Right lobe of liver (tissue), 6 donors: Measurements from ENCODE around the gene RNH1. TPM values are rescaled to one million over a fixed set of nuclear protein-coding genes. Genes with fewer than 3 reads are reported as not detected.

Experiments
- ATAC-seq, 4 donors: fragments of 200-7000 bp; cut with Tn5 transposase; one replicate each; pipeline ENCODE4 v1.9.1; 2020; ENCODE audit warnings: mild to moderate bottlenecking in 4 of 4, moderate library complexity in 4 of 4
- DNase-seq, 3 donors: peaks; one replicate each; pipeline ENCODE4 v3.0.0-alpha.2; 2020
- H3K27ac ChIP-seq, 3 donors: fragments of 200-600 bp; one replicate each; pipeline ENCODE4 v1.8.0; 2022
- H3K27me3 ChIP-seq, 2 donors: fragments of 200-600 bp; one replicate each; pipeline ENCODE4 v1.8.0; 2022
- H3K36me3 ChIP-seq, 4 donors: fragments of 200-600 bp; sonication (generic) in 1 of 4; one replicate each; pipeline versions ENCODE4 v1.5.1 to v1.8.0; 2017 to 2022; ENCODE audit warnings: control low read depth in 1 of 4
- H3K4me1 ChIP-seq, 4 donors: fragments of 200-600 bp; sonication (generic) in 1 of 4; one replicate each; pipeline versions ENCODE4 v1.5.1 to v1.8.0; 2017 to 2022; ENCODE audit warnings: control low read depth in 1 of 4
- H3K4me3 ChIP-seq, 3 donors: fragments of 200-600 bp; one replicate each; pipeline ENCODE4 v1.8.0; 2022
- H3K9me3 ChIP-seq, 4 donors: fragments of 200-600 bp; sonication (generic) in 1 of 4; one replicate each; pipeline versions ENCODE4 v1.5.1 to v1.8.0; 2017 to 2022; ENCODE audit warnings: control low read depth in 1 of 4
- POLR2A ChIP-seq: fragments of 450-650 bp; IDR thresholded peaks from one replicate; pipeline ENCODE4 v1.6.1; 2017; ENCODE audit warnings: antibody characterized with exemption, mild to moderate bottlenecking
- whole genome bisulfite sequencing: methylation state at CpG from one replicate; pipeline ENCODE4 v1.1.6; 2018; ENCODE audit warnings: low coverage, low lambda C conversion rate; ENCODE audit not compliant: insufficient coverage; ENCODE audit errors: missing lambda C conversion rate; 5-methylcytosine and 5-hydroxymethylcytosine counted together
- intact Hi-C, 2 donors: fragments of 100-400 bp; cut with DNase I; formaldehyde crosslinking; loops; one replicate each; pipeline versions ENCODE4 v1.11.2 to v1.14.1; 2022
- total RNA-seq, 6 experiments: library from RNA; depleted of rRNA in 2 of 6; stranded (reverse); fragments of >200 nt in 2 of 6; fragmentation: NEBNext Ultra II Directional in 3 of 6; extraction: Animal tissue kit (Norgen Biotek cat#: 25700) in 3 of 6; gene quantifications; one replicate each; pipeline versions ENCODE4 v1.1.0 to v1.2.4, GENCODE V29; 2016 to 2023
- TF ChIP-seq, protein P1 (sequence below), 4 donors: fragments of 200-600 bp in 3 of 4; fragments of 450-650 bp in 1 of 4; IDR thresholded peaks; one replicate each; pipeline versions ENCODE4 v1.5.1 to v1.8.0; 2016 to 2022; ENCODE audit warnings: antibody characterized with exemption in 4 of 4, mild to moderate bottlenecking in 2 of 4
- donor health status: DM: no; HTN: yes; CAD: no.
- donor health status: DM: no; HTN: no; CAD: no.
- donor health status: DM: no; HTN: no; CAD: no.
- donor health status: DM: no; HTN: yes; CAD: no.
- donor health status: DM: no; HTN: yes; CAD: no.

Gene RNH1
- total RNA-seq, 6 experiments from 2014 or later, result 66.4 to 135 (median 76.2) TPM

DNA sequence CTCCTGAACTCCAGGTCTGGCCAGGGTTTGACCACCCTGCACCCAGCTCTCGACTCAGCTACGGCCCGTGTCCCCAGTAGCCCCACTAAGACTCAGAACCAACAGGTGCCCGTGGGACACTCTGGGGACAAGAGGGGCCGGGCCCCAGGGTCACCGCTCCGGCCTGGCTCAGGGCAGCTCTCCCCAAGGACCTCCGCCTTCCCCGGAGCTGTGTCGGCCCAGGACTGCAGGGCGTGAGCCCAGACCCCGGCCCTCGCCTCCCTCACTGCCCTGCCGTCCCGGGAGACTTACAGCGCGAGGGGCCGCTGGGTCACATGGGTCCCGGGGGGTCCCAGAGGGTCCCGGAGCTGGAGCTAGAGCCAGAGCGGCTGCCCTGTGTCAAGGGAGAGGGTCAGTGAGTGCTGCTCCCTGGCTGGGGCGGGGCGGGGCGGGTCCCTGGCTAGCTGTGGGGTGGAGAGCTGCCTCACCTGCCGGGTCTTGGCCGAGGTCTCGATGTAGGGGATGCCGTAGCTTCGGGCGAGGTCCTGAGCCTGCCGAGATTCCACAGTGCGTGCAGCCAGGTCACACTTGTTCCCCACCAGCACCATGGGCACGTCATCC is 26.0 kb upstream of the RNH1 start:
- H3K27me3 ChIP-seq, result no peaks in the 10 kb centered on the region
- intact Hi-C loops, result no loop called here
- H3K36me3 ChIP-seq, result peaks cover 0 to 9% (median 0%) of the 10 kb centered on the region in 4 donors
- TF ChIP-seq POLR2A, result no peak
- TF ChIP-seq, protein P1, sequence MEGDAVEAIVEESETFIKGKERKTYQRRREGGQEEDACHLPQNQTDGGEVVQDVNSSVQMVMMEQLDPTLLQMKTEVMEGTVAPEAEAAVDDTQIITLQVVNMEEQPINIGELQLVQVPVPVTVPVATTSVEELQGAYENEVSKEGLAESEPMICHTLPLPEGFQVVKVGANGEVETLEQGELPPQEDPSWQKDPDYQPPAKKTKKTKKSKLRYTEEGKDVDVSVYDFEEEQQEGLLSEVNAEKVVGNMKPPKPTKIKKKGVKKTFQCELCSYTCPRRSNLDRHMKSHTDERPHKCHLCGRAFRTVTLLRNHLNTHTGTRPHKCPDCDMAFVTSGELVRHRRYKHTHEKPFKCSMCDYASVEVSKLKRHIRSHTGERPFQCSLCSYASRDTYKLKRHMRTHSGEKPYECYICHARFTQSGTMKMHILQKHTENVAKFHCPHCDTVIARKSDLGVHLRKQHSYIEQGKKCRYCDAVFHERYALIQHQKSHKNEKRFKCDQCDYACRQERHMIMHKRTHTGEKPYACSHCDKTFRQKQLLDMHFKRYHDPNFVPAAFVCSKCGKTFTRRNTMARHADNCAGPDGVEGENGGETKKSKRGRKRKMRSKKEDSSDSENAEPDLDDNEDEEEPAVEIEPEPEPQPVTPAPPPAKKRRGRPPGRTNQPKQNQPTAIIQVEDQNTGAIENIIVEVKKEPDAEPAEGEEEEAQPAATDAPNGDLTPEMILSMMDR (IDR thresholded peaks at IDR 0.05), result no peak
- no peaks in the 10 kb centered on the region for H3K9me3 ChIP-seq
- no peak overlapping the region for H3K27ac ChIP-seq
- H3K4me3 ChIP-seq, result no peak overlapping the region
- DNase-seq (peak in 1 of 3 donors; percentile 51), ATAC-seq (no peak)
- 85% methylated on average over 4 of the region's 33 CpGs for WGBS
- peaks cover 0 to 22% (median 8%) of the 10 kb centered on the region in 4 donors for H3K4me1 ChIP-seq

GRCh38 chr11:532527-532985 is 25.5 kb upstream of the RNH1 start:
- H3K36me3 ChIP-seq, result peaks cover 0 to 9% (median 0%) of the 10 kb centered on the region in 4 donors
- H3K27ac ChIP-seq, result no peak overlapping the region
- no peaks in the 10 kb centered on the region for H3K9me3 ChIP-seq
- H3K4me3 ChIP-seq, result no peak overlapping the region
- H3K4me1 ChIP-seq, result peaks cover 0 to 22% (median 5%) of the 10 kb centered on the region in 4 donors
- no peak for ATAC-seq
- no peaks in the 10 kb centered on the region for H3K27me3 ChIP-seq
- DNase-seq, result no peak
- no peak for TF ChIP-seq POLR2A
- TF ChIP-seq, protein P1 (IDR thresholded peaks at IDR 0.05), result no peak
- intact Hi-C loops, result no loop called here
- 80% methylated on average over 1 of the region's 23 CpGs for WGBS

DNA sequence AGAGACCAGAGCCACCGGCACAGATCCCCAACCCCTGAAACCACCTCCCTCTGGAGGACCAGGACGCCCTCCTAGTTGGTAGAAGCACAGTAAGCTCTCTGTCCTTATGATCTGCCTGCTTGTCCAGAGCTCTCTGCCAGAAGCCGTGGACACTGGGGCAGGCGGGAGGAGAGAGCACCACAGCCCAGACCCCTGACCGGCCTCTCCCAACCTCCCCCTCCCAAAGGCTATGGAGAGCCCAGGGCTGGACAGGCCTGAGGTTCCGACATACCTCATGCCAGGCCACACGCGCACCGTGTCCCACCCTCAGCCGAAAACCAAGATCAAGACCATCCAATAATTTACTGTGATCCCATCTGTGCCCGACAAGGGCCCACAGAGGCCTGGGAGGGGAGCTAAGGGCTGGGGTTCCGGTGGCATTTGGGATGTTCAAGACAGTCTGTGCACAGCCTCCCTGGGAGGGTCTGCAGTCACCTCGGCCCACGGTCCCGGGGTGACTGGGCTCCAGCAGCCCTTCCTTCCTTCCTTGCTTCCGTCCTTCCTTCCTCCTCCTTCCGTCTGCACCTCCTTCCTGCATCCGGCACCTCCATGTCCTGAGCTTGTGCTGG is 25.0 kb upstream of the RNH1 start:
- DNase-seq (no peak), ATAC-seq (no peak)
- Histone ChIP-seq H3K4me3 (no peak overlapping the region), H3K4me1 (peaks cover 0 to 20% (median 3%) of the 10 kb centered on the region in 4 donors), H3K9me3 (no peaks in the 10 kb centered on the region), H3K36me3 (peaks cover 0 to 9% (median 0%) of the 10 kb centered on the region in 4 donors), H3K27me3 (no peaks in the 10 kb centered on the region), H3K27ac (no peak overlapping the region)
- WGBS, result 61% methylated on average over 6 of the region's 18 CpGs
- intact Hi-C loops, result no loop called here
- TF ChIP-seq, protein P1 (IDR thresholded peaks at IDR 0.05), result no peak
- no peak for TF ChIP-seq POLR2A

GRCh38 chr11:530960-531831 is 24.2 kb upstream of the RNH1 start:
- H3K27me3 ChIP-seq, result no peaks in the 10 kb centered on the region
- peaks cover 0 to 9% (median 0%) of the 10 kb centered on the region in 4 donors for H3K36me3 ChIP-seq
- ATAC-seq (no peak), DNase-seq (no peak)
- H3K4me1 ChIP-seq, result peaks cover 0 to 11% (median 0%) of the 10 kb centered on the region in 4 donors
- WGBS, result 98% methylated on average over 11 of the region's 28 CpGs
- intact Hi-C loops, result no loop called here
- TF ChIP-seq, protein P1 (IDR thresholded peaks at IDR 0.05), result no peak
- TF ChIP-seq POLR2A, result no peak
- H3K9me3 ChIP-seq, result no peaks in the 10 kb centered on the region
- H3K27ac ChIP-seq, result no peak overlapping the region
- H3K4me3 ChIP-seq, result no peak overlapping the region
